Inferior parietal cortex (tissue), 1 donor: ENCODE results near the gene ATF2.

ENCODE experiments used
- DNase-seq: peaks from one replicate; pipeline ENCODE4 v3.0.0-alpha.2; 2016; ENCODE audit errors: extremely low spot score

Gene ATF2

DNA sequence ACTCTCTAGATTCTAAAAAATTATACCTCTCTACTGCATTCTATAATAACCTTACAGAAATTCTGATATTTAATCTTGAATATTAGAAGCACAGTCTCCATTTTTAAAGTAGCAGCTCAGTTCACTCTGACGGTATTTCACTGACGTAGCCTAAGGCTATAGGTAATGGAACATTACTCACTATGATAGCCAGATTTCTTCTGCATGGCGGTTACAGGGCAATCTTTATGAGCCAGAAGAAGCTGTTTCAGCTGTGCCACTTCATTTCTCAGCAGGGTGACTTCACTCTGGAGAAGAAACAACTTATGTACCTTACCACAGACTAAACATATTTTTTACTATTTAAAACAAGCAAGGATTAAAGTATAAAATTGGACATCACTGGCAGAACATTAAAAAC lies 87.5 kb downstream of the ATF2 start:
- DNase-seq, result no peak

DNA sequence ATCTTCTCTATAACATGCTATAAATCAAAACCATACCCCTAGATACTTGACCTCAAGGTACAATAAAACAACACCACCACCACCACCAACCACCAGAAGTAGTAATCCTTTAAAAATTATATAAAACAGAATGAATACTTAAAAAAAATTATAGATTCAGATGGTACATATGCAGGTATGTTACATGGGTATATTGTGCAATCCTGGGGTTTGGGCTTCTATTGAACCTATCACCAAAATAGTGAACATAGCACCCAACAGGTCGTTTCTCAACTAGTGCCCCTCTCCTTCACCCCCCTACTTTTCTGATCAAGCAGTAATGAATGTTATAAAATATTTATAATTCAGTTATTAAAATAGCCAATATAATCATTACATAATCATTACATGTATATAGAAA lies 91.7 kb downstream of the ATF2 start:
- no peak for DNase-seq

- no peak for DNase-seq
These were observed 93.5 kb downstream of the ATF2 start for GRCh38 chr2:175074478-175074877.

GRCh38 chr2:175068534-175068933 lies 99.5 kb downstream of the ATF2 start:
- DNase-seq, result no peak

DNA sequence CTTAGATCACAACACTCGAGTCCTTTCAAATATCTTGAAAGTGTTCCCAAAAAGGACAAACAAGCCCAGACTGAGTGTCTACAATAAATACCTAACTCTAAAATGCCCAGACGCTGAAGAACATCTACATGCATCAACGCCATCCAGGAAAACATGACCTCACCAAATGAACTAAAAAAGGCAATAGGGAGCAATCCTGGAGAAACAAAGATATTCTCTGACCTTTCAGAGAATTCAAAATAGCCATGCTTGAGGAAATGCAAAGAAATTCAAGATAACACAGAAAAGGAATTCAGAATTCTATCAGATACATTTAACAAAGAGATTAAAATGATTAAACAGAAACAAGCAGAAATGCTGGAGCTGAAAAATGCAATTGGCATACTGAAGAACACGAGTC lies 101.6 kb downstream of the ATF2 start:
- DNase-seq, result no peak

DNA sequence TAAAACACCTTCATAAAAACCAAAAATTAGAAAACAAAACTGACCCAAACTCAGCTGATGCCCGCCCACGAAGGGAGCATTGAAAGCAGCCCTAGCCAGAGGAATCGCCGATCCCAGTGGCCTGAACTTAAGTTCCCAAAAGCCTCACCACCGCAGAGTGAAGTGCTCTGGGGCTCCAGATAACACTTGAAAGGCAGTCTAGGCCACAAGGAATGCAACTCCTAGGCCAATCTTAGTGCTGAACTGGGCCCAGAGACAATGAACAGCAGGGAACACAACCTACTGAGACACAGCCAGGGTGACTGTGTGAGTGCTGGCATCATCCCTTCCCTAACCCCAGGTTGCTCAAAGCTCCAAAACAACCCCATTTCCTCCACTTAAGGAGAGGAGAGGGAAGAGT lies 103.2 kb downstream of the ATF2 start:
- no peak for DNase-seq

GRCh38 chr2:175063741-175064140 lies 104.3 kb downstream of the ATF2 start:
- DNase-seq, result no peak

GRCh38 chr2:175062787-175063585 lies 105.0 kb downstream of the ATF2 start:
- DNase-seq, result no peak

DNA sequence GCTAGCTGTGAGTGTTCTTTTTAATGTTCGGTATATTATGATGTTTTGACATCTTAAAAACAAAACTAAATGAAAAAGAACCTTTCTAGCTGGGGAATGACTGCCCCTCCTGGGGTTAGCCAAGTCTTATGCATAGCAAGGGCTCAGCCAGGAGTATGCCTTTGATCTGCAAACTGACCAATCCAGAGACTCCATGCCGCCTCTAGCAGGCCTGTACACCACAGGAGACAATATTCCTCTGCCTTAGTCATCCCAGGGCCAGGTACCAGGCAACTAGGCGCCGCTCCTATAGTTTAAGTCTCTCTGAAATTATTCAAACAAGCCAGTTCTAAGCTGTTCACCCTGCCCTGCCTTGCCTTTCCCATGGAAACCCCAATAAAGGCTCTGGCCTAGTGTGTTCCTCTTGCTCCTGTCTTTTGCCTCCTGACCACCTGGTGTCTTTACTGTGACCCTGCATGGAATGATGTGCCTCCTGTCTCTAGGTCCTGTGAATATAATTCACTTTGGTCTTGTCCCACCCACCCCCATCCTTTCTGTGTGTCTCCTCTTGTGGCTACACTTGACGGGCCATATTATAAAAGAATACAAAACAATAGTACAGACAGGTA lies 110.8 kb downstream of the ATF2 start:
- no peak for DNase-seq

DNA sequence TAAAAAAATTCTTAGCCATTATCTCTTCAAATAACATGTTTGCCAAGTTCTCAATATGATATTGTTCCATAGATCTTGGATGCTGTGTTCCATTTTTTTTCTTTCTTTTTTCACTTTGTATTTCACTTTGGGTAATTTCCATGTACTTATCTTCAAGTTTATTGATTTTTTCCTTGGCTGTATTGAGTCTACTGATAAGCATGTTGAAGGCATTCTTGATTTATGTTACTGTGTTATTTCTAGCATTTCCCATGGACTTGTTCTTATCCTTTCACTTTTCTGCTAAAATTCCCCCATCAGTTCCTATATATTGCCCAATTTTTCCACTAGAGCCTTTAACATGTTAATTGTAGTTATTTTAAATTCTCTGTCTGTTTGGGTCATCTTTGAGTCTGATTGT lies 112.0 kb downstream of the ATF2 start:
- no peak for DNase-seq

DNA sequence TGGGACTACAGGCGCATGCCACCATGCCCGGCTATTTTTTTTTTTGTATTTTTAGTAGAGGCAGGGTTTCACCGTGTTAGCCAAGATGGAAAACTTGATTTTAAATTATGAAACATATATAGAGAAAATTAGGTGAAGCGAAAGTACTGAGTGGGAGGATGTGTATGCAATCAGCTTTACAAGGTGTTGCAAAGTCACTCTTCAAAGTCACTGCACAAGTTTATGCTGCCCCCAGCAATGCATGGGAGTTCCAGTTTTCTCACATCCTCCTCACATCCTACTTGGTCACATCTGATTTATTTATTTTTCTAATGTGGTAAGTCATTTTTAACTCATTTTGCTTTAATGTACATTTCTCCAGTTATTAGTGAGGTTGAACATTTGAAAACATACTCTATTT lies 113.7 kb downstream of the ATF2 start:
- DNase-seq, result no peak

- DNase-seq, result no peak
These were observed 118.3 kb downstream of the ATF2 start for GRCh38 chr2:175049661-175050060.

GRCh38 chr2:175048275-175048674 lies 119.7 kb downstream of the ATF2 start:
- no peak for DNase-seq

DNA sequence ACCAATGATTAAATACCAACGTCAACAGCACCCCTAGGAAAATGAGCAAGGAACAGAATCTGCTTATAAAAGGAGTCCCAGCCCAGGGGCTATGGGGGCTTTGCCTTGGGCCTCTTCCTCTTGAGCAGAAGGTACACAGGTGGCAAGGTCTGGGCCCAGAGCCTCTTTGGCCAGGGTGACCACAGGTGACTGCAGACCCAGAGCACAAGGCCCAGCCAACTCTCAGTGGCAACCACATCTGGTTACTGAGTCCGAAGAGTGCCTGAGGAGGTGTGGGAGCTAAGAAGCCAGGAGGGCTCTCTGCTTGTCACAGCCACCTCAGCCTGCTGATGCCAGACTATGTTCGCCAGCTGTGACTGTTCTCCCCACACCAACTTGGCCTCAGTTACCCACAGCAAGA lies 128.5 kb downstream of the ATF2 start:
- DNase-seq, result no peak

- DNase-seq, result no peak
These were observed 129.0 kb downstream of the ATF2 start for GRCh38 chr2:175039031-175039430.

- no peak for DNase-seq
These were observed 130.1 kb downstream of the ATF2 start for GRCh38 chr2:175037941-175038340.

DNA sequence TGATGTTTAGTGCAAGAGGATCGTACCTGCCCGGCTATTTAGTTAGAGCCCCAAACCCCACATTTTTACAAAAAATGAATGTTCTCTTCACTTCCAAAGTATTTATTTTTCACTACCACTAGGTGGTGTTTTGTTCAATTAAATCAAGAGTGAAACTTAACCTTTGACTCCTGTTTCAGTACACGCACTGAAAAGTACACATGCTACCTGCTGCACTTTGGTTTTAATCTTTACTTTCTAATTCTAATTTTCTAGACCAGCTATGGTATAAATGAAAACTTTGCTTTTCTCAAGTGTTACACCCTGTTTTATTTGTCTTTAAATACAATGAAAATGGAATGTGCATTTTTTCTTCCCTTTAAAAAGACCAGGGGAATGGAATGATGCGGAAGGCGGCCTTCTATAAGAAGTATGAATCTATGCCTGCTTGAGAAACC lies 131.4 kb downstream of the ATF2 start:
- peak; percentile 51 for DNase-seq

GRCh38 chr2:175035806-175036205 lies 132.2 kb downstream of the ATF2 start:
- DNase-seq, result no peak

DNA sequence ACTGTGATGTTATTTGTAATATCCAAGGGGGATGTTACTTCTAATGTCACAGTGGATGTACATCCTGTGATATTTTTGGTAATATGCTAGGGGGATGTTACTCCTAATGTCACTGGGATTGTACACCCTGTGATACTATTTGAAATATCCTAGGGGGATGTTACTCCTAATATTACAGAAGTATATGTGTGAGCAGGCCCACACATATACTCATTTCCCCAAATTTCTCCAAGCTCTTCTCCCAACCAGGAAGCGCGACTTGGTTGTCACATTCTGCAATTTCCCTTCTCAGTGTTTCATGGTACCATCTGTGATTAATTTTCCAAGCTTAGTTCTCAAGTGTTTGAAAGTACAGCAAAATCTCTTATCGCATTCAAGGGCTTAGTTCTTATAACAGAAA lies 133.3 kb downstream of the ATF2 start:
- DNase-seq, result no peak

- no peak for DNase-seq
These were observed 137.4 kb downstream of the ATF2 start for GRCh38 chr2:175030380-175031271.

DNA sequence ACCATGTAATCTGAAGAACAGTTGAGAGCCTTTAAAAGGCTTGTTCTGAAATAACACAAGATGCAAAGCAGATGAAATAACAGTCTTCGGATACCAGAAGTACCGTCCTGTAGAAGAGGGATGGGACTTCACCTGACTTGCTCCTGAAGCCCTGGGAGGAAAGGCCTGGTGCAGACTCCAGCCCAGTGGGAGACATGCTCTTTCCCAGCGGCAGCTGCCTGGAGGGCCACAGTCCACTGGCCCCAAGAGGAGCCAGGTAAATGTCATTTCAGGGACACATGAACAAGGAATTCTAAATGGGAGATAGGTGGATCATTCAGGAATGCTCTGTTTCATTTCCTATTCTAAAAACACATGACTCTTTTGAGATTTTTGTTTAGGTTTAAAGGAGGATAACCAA lies 140.2 kb downstream of the ATF2 start:
- DNase-seq, result no peak

DNA sequence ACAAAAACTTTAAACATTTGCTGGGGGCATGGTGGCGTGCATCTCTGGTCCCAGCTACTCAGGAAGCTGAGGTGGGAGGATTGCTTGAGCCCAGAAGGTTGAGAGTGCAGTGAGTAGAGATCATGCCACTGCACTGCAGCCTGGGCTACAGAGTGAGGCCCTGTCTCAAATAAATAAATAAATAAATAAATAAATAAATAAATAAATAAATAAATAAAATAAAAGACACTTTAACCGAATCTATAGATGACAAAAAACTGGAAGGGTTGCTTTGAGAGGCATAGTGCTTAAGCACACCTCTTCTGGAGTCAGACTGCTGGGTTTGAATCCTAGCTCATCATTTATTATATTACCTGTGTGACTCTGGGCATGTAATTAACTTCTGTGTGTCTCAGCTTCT lies 141.6 kb downstream of the ATF2 start:
- DNase-seq, result no peak

GRCh38 chr2:175025946-175026345 lies 142.1 kb downstream of the ATF2 start:
- no peak for DNase-seq
